Activated CD4-positive, alpha-beta T cell treated with anti-CD3 and anti-CD28 coated beads, Interleukin-2, Interleukin-4, amounts not matched to agents 100 ng/mL and 50 ng/mL, durations not matched to agents 16 hours and 8 hours (primary cell): ENCODE data around the gene CCDC14.
"Not testable (repeated sequence)": the region's sequence is repeated elsewhere in the genome, so short reads cannot be mapped to it uniquely, and the experiment has no call there.

Experiments
- DNase-seq: peaks from one replicate; pipeline ENCODE4 v3.0.0-alpha.2; 2020; ENCODE audit warnings: low spot score

Gene CCDC14

DNA sequence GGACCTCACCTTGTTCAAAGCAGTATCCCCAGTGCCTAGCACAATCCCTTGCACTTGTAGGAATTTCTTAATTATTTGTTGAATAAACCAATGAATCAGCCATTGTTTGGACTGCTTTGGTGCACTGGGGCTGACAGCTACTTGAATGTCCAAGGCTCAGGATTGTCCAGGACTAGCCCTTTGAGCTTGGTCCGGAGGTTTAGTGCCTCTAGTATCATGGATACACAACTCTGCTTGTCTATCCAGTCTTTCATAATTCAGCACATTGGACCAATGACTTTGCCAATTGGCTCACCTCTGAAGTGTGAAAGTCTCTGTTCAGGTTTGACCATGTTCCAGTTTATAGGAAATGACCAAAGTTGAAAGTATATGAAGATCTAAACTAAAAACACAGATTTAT is 3.8 kb upstream of the CCDC14 start:
- DNase-seq, result not testable (repeated sequence)

DNA sequence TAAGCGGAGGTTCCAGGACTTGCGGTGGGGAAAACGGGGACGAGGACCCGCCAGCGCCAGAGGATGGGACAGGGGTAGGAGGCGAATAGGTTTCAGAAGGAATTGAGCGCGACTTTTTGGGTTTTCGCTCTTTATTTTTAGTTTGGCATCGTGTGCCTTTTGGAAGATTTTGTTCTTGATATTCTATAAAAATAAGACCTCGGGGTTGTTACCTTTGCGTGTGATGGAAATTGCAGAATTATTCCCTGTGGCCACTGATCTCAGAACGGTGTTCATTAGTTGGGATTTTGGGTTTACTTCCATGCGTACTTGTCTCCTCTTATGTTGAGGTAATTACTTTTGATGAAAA is 453 bp upstream of the CCDC14 start:
- no peak for DNase-seq

DNA sequence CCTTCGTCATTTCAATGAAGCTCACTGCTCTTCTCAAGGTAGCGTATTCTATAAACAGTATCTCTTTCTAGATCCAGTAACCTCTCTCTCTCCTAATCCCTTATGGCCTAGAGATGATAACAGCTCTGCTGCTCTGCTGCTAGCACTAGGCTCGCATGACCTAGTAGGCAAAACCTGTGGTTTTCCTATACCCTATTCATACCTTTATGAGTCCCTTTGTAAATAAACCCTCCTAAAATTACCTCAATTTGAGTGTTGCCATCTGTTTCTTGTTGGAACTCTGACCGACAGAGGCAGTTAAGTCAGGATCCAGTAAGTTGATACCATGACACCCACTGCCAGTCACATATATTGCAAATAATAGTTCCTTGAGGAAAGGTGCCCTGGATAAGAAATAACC is 7.3 kb downstream of the CCDC14 start:
- DNase-seq, result no peak

DNA sequence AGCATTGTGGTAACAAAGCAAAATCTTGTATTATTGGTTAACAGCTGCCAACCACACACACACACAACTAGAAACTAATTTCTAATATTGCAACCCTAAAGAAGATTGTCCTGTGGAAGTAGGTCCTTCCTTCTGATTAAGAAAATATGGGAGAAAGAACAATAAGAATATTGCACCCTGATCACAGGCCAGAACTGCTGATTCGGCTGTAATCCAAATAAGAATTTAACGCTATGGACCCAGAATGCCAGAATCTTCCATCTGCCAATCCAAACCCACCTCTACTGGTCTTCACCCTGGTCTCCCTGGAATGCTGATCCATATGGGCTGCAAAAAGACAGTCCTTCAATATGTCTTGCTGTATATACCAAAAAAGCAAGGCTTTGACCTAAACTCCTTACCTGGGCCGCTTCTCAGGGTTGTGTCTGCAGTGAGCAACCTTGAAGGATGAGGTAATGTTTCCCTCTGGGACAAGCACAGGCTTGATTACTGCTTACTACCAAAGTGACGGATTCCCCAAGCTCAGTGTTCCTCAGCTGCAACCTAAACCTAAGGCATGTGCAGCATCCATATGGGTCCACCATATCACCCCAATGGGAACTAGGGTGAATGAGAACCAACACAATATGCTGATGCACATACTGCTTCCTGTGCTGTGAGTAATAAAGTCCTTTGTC is 8.0 kb downstream of the CCDC14 start:
- DNase-seq, result no peak

DNA sequence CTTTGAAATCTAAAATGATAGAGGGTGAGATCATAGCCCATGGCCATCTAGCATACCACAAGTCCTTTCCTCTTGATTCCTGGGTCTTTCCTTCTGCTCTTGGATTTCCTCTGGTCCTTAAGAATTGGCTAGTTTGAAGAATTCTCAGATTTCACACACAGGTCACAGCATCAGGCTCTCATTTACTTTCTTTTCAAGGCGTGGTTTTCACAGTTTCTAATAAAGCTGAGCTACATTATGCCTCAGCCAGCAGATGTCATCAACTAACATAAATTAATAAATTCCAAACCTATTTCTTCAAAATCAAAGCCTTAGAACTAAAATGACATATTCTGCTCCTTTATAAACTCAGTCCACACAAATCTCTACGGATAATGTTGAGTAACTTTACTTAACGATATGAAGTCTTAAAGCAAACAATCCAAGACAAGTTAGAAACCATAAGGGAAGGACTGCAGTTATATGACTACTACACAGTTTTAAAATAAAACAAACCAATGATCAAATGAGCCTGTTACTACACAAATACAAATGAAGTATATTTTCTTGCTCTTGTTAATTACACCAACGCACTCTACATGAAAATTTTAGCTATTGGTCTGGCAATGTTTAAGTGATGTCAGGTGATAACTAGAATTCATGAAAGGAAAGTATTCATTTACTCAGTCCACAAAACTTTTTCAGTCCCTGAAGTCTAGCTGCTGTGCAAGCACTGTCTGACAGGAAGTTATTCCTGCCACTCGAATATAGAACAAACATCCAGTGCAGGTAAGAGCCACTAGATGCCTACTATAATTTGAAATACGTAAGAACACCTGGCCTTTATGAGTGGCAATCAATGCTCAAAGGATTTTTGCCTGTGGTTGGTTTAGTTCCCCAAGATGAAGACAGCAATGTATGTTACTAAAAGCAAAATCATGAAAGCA is 9.2 kb downstream of the CCDC14 start:
- no peak for DNase-seq

DNA sequence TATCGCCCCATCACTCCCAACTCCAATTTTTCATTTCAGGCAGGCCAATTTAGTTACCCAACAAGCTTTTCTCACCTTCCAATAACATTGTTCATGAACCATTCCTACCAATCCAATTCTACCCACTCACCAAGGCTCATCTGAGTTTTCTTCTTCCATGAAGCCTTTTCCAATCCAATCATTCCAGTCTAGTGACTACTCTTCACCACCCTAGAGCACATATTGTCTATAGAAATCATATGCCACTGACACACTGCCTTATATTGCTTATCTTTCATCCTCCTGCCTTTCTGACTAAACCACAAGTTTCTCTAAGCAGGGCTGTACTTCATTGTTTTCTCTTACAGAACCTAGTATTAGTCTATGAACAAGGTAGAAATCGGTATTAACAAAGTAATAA is 11.4 kb downstream of the CCDC14 start:
- DNase-seq, result no peak

DNA sequence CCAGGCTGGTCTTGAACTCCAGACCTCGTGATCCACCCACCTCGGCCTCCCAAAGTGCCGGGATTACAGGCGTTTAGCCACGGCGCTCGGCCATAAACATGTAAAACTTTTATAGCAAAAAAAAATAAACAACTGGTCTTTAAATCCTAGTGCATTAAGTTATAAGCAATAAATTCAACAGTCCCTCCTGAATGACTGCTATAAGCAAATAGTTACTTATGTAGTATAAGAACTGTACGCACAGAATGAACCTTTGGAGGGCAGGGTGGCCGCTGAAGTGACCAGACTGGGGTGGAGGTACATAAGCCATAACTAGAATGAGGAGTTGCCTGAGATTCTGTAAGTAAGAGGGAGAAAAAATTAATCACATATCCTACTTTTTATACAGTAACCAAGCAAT is 12.6 kb downstream of the CCDC14 start:
- DNase-seq, result no peak

DNA sequence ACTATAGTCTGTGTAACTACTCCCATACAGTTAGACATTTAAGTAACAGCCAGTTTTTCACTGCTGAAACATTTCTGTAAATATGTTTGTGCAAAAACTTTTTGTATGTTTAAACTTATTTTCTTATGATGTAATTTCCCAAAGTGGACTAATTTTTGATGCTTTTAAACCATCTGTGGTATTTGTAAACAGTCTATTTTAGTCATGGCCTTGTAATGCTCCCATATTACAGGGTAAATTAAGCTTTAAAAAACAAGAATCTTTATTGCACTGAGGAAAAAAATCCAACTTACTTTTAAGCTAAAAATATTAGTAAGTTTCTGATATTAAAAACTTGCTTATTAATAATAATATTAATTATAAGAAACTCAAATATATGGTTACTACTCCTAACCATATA is 13.5 kb downstream of the CCDC14 start:
- DNase-seq, result no peak

DNA sequence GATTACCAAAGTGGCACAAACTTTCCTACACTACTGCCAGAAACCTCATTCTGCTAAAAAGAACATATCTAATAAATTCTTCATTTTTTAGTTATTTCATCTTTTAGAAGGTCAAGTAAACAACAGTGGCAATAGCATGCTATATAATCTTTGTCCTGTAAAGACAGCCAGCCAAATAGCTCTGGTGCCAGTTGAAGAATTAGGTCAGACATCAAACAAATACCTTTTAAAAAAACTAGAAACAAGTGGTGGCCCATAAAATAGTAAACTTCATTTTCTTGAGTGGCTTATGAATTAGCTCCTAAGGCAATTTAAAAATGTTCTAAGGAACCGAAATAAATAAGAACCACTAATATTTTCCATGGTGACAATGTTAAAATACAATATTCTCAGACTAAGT is 19.5 kb downstream of the CCDC14 start:
- no peak for DNase-seq

DNA sequence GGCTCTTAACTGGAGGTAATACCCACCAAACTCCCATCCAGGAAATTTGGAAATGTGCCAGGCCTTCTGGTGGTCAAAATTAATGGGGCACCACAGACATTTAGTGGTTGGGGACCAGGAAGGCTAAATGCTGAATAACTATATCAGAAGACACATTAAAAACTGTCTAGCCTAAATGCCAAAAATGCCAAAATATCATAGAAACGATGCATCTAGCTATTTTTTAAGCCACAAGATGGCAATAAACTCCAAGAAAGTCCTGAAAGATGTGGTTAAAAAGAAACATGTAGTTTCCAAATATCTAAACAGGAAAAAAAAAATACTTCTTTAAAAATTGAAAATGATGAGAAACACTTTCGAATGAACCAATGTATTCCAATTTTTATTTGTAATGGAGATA is 19.9 kb downstream of the CCDC14 start:
- no peak for DNase-seq

DNA sequence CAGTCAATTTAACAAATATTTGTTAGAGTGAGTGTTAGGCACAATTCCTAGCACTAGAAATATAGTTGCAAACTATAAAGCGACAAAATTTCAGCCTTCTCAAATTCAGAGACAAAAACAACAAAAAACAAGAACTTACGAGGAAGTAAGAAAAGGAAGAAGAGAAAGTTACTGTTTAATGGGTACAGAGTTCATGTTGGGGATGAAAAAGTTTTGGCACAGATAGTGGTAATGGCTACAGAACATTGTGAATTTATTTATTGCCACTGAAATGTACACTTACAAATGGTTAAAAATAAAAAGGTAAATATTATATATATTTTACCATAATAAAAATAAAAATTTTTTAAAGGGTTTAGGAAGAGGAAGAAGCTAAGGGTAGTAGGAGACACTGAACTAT is 21.3 kb downstream of the CCDC14 start:
- DNase-seq, result no peak

DNA sequence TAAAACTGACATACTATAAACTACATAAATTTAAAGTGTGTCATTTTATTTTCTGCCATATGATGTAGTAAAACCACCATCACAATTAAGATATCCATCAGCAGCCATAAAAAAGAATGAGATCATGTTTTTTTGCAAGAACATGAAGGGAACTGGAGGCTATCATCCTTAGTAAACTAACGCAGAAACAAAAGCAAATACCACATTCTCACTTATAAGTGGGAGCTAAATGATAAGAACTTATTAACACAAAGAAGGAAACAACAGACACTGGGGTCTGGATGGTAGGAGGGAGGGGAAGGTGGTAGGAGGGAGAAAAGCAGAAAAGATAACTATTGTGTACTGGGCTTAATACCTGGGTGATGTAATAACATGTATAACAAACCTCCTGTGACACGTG is 24.6 kb downstream of the CCDC14 start:
- no peak for DNase-seq

DNA sequence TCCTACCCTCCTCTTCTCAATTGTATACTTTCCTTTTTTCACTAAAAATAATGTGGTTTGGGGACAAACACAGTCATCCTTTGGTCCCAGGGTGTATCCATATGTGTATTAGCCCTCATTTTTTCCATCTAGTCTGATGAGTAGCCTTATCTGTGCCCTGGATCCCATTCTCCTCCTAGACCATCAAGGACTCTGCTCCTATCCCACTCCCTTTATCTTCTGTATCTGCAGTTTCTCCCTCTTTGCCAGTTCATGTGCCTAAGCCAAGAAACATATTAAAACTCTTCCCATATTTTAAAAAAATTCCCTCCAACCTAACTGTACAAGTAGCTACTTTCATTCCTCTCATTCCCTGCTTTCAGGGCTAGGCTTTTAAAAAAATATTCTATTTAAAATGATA is 25.2 kb downstream of the CCDC14 start:
- DNase-seq, result no peak

DNA sequence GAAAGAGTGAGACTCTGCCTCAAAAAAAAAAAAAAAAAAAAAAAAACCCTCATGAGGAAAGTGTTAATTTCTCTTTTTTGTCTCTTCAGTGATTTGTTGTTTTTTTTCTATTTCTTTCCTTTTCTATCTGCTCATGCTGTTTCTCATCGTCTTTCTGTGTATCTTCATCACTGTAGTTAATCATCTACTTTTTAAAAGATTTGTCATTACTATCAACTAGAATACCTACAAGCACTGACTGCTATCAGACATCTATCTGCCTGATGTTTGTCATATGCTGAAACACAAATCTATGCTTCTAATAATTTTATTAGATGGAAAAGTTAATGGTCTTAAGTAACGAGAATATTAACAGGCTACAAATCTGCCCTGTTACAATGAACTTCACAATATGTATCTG is 26.8 kb downstream of the CCDC14 start:
- DNase-seq, result no peak

DNA sequence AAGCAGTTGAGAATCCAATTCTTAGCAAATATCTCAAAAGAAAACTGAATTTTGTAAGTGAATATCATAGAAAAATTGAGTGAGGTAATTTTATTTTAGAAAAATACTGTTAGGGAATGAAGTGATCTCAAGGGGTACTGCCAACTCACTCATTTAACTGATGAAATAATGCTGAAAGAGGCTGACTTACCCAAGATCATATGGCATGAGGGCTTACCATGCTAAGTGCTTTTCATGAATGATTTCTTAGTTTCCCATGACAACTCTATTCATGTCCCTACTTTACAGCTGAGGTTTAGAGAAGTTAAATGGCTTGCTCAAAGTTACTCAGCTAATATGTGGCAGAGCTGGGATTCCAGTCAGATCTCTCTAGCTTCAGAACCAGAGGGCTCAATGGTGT is 30.6 kb downstream of the CCDC14 start:
- DNase-seq, result no peak

DNA sequence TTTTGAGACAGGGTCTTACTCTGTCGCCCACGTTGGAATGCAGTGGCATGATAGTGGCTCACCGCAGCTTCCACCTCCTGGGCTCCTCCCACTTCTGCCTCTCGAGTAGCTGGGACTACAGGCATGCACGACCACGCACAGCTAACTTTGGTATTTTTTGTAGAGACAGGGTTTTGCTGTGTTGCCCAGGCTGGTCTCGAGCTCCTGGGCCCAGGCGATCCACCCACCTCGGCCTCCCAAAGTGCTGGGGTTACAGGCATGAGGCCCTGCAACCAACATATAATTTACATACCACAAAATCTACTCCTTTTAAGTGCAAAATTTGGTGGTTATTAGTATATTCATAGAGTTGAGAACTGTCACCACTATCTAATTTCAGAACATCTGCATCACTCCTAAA is 31.7 kb downstream of the CCDC14 start:
- no peak for DNase-seq

DNA sequence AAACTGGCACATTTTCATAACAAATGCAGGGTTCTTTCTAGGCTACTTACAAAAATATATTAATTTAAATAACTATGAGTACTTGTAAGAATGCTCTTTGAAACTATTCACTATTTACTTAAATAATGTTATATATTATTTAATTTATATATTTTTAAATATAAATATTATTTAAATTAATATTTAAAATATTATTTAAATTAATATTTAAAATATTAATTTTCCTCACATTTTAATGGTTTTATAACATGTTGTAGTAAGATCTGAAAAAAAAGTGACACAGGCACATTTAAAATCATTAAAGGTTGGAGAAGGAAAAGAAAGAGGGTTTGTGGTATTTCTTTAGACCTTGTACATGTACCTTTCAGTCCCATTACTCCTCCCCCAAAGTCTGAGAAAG is 34.6 kb downstream of the CCDC14 start:
- no peak for DNase-seq

DNA sequence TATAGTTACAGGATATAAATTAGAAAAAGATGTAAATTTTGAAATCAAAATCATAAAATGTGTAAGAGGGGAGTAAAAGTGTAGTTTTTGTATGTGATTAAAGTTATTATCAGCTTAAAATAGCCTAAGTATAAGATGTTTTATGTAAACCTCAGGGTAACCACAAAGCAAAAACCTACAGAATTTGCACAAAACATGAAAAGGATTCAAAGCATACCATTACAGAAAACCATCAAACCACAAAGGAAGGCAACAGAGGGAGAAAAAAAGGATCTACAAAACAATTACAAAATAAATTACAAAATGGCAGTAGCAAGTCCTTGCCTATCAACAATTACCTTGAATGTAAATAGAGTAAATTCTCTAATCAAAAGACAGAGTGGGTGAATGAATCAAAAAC is 40.2 kb downstream of the CCDC14 start:
- DNase-seq, result no peak

DNA sequence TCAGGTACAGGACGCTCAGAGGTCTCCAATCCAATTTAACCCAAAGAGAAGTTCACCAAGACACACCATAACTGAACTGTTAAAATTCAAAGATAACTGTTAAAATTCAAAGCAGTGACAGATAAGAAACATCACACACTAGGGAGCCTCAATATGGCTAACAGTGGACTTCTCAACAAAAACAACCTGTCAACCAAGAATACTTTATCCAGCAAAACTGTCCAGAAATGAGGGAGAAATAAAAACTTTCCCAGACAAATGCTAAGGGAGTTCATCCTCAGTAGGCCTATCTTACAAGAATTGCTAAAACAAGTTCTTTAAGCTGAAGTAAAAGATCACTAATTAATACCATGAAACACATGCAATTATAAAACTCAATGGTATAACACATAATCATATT is 40.6 kb downstream of the CCDC14 start:
- no peak for DNase-seq

DNA sequence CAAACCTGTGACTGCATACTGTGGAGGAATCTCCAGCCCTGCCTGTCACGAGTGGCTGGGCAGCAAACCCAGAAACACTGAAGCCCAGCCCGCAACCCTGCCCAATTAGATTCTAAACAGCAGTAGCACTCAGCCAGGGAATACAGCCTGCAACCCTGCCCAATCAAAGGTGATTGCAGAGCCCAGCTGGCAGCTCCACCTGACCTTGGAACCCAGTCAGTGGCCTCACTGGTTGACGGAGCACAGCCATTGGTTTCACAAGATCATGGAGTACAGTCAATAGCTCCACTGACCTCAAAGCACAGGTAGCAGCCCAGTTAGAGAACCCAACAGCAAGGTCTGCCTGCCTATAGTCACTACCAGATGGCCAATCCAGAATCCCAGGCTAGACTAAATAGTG is 41.7 kb downstream of the CCDC14 start:
- no peak for DNase-seq

DNA sequence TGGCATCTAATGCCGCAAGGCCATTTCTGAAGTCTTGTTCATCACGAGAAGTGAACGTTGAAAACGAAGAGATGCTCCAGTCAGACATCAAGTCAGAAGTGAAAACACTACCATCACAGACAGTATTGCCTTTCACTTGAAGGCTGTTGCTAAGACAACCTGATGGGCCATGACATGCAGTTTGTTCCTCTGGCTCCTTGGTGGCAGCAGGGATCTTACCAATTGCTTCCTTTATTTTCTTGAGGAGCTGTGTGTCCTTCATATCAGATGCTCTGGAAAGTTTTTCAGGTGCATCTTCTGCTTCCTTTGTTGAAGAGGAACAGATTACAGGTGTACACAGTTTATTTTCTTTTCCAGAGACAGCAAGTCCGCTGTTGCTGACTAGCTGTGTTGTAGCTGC is 46.2 kb downstream of the CCDC14 start:
- no peak for DNase-seq

DNA sequence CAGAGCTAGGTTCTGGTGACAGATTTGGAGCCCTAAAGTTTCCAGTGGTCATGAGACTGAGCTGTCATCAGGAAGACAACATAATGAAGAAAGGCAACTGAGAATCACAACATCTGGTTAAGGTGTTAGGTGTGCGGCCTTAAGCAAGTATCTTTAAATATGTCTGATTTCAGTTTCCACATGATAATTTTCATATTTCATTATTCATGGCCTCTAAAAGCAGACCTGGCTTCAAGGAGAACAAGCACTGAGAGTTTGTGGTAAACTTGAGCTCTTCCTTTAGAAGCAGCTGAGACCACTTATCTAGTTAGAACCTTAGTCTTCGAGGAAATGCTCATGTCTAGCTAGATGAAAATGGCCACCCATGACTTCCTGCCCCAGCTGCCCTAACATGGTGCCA is 51.2 kb downstream of the CCDC14 start:
- no peak for DNase-seq

DNA sequence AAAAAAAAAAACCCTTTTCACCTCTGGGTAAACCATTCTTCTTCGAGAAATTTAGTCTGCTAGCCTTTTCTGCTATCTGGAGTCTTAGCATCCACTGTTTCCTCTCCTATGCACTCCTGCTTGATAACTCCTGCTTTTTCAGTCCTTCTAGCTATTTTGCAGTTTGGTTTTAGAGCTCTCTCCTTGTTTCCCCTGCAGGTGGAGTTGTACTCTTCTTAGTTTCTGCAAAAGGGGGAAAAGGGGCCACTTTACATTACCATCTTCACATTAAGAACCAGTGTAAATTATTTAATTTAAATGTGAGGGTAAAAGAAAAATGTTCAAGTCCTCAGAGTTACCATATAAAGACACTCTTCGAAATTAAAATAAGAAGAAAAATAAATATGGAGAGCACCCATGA is 53.3 kb downstream of the CCDC14 start:
- no peak for DNase-seq

DNA sequence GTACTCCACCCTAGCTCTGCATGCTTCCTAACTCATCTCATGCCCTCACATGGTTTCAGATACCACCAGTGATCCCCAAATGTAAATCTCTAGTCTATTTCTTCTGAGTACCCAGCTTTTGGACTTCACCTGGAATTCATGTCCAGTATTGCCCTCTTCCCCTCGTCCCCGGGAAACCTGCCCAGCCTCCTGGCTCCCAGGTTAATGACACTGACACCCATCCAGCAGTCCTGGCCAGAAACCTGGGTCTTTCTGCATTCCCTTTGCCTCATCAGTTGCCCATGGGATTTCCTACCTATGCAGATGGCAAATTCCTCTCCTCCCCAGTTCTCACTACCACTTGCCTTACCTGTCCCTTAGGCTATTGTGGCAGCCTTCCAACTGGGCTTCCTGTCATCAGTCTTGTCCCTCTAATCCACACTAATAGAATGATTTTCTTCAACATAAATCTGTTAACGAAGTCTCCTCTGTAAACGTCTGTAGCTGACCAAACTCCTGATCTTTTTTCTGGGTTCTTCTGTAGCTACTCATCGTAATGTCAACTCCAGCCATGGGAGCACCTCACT is 61.6 kb downstream of the CCDC14 start:
- no peak for DNase-seq
